Right forelimb (tissue), 1 donor: ENCODE results near the gene ADRA1B.
"Not testable (repeated sequence)": the region's sequence is repeated elsewhere in the genome, so short reads cannot be mapped to it uniquely, and the experiment has no call there.

Source experiments
- DNase-seq: peaks from one replicate; pipeline ENCODE4 v3.0.0-alpha.2; 2018

ADRA1B gene

DNA sequence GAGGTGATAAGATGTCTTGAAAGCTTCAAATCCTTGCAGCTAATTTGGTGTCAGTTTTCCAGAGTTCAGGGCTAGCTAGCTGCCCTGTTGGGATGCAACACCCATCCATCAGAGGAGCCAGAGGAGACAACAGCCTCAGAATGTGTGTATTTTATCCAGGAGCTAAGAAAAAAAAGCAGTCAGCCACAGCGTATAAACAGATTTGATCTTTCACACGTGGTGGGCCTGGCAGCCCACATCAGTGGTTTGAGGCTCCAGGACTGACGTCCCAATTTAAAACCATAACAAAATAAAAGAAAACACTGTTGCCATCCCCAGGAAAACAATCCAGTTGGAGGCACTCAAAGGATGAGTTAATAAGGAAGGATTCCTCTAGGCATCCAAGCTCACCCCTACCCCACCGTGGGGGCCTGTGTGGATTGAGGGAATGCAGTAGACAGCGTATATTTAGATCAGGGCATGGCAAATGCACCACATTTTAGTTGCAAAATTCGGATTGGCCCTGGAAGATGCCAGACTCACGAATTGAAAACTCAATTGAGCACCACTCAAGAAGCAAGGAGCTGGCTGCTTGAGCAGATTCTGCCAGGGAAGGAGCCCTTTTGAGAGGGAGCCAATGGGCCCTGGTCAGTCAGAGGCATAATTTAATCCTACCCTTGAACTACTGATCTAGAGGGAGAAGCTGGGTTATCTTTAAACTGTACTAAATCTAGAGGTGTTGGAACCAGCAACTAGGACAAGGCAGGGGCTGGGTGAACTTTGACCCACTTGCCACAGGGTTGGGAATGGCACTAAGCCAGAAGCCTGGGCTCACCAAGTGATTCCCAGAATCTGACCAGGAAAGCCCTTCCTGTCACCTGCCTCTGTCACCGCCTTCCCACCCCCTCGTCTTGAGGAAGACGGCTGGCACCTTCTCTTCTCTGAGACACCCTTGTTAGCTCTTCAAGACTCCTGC is 17.5 kb downstream of the ADRA1B start:
- DNase-seq: no peak

DNA sequence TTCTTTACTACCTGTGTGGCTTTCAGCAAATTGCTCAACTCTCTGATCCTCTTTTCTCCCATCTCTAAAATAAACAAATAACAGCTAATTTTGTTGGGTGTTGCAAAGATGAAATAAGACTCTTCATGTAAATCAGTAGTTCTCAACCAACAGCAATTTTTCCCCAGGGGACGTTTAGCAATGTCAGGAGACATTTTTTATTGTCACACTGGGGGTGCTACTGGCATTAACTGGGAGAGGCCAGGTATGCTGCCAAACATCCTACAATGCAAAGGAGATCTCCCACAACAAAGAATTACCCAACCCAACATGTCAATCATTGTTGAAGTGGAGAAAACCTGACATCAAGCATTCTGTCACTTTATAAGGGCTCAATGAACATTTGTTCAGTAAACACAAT is 19.7 kb downstream of the ADRA1B start:
- DNase-seq: no peak

DNA sequence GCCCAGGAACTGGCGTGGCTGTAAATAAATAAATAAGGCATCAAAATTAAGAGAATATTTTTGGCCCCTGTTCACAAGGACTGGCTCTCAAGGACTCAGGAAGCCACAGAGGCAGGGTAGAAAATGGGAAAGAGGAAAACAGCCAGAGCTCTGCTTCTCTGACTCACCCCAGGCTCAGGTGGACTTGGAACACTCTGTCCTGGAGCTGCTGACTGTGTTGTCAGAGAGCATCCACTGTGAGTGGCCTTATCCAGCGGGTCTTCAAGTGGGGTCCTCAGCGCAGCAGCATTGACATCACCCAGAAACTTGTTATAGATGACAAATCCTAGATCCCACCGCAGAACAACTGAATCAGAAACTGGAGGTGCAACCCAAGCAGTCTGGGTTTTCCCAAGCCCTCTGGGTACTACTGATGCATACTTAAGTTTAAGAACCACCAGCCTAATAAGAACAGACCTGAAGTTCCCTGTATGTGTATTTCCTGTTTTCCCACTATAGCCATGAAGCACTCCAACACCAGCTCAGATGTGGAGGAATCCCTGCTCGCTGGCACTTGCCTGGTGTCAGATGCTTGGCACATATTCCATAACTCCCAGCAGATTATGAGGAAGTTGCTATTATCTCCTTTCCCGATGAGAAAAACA is 20.5 kb downstream of the ADRA1B start:
- DNase-seq: no peak

DNA sequence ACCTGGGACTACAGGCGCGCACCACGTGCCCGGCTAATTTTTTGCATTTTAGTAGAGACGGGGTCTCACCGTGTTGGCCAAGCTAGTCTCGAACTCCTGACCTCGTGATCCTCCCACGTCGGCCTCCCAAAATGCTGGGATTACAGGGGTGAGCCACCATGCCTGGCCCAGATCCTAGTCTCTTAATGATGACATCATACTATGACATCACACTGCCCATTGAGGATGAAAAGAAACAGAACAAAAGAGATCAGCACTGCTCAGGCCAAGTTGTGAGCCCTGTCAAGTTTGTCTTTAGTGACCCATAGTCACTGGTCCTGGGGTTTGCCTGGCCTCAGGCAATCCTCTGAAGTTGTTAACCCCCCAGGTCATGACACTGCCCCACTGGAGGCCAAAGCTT is 21.3 kb downstream of the ADRA1B start:
- no peak for DNase-seq

DNA sequence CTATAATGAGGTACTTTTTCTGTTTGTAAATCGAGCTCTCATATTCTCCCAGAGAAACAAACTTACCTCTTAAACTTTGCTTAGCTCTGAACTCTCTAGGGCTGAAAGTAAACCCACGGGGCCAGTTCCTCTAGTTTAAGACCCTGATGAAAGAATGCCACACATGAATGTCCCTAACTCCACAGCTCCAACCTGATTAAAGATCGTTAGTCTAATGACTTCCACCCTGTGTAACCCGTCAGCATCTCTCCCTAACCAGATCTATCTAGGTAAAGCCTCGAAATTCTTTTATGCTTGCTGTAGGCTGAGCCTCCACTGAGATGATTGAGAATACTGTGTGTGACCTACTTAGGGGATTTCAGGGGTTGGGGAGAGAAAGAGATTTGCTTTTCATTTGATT is 27.0 kb downstream of the ADRA1B start:
- DNase-seq: no peak

DNA sequence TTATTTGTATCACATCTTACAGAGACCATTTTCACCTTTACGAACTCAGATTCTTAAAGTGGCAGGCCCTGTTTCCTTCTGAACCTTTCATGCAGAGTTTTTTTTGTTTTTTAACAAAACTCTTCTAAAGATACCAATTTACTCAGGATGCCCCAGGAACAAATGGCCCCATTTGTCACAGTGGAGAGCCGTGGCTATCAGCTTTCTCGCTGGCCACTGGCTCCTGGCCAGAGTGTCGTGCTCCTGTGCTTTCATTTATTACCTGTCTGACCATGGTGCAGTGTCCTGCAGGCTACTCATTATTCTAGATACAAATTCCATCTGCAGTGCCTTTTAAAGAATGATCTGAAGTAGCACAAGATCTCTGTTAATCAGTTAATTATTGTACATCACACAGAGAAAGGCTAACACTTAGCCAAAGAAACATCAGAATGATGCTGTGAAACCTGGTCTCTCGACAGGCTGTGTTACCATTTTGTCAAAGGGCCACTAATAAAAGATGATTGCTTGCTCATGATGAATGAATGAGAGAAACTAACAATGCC is 27.8 kb downstream of the ADRA1B start:
- no peak for DNase-seq

DNA sequence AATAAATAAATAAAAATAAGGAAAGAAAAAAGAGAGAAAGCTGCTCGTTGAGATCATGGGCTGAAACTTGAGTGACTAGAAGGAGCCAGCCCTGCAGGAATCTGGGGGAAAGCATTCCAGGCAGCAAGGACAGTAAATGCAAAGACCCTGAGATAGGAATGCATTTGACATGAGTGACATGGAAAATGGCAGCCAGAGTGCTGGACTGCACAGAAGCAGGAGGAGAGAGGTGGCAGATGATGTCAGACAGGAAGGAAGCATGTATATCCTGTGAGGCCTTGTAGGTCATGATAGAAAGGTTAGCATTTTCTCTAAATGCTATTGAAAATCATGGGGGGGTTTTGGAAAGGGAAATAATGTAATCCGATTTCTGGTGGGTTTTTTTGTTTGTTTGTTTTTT is 29.1 kb downstream of the ADRA1B start:
- DNase-seq: no peak

DNA sequence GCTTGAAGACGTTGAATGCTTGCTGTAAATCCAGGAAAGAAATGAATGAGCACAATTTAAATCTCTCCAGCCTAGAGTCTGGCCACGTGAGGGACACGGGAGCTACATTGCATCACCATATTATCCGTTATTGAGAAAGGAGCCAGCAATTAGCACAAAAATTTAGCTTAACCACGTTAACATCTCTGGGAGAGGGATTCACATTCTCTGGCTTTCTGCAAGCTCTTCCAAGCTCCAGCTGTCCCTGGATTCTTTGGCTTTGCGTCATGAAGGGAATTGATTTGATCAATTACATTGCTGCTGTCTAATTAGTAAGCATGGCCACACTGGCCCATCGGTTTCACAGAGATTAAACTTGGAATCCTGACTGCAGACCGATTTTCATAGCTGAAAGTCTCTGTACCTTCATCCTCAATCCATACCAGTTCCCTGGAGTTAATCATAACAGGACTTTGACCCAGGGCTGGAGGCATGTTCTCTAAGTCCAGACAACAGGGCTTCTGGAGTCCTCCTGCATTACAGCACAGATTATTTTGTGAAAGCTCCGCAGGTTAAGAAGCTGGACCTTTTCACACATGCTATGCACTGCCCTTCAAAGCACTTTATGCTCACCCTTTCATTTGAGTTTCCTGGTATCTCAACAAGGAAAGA is 31.6 kb downstream of the ADRA1B start:
- no peak for DNase-seq

DNA sequence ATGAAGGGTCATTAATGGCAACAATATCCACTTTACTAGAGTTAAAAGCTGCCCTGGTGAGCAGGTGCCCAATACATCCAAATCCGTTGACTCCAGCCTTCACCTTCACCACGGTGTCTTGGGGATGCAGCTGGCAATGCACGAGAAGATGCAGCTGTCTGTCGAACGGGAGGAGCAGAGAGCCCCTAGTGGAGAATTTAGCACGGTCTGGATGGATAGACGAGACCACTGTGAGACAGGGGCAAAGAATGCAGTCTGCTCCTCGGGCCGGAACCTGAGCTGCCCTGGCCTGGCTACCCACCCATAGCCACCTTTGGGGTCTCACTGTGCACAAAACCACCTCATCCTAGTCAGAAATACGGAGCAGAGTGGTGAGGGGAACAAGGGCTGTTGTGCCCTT is 35.1 kb downstream of the ADRA1B start:
- DNase-seq: no peak

DNA sequence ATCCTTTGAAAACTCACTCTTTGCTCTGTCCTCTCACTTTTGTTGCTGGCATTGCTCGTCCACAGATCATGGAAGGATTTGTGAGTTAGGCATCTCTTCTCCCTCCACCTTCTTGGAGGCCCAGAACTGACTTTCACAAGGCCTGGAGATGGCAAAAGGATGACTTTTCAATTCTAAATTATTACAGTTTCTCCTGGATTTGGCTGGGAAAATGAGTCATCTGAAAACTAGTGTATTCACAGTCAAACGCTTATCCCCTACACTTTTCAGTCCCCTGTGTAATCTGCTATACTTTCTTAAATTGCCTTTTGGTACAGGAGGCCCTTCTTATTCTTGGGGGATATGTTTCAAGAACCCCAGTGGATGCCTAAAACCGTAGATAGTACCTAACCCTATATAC is 35.6 kb downstream of the ADRA1B start:
- DNase-seq: no peak

DNA sequence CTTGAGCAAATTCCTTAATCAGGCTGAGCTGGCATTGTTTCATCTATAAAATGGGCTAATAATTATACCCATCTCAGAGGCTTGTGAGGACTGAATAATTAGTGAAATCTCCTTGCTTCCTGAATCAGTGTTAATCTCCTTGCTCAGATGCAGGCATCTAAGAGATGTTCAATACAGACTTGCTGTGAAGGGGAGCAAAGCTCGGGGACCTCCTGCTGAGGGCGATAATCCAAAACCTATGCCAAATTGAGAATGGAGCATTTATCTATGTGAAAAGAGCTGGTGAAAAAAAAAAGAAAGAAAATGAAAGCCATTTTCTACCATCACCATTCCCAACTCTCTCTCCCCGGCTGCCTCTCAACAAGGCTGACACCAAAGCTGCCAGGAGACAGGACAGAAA is 37.3 kb downstream of the ADRA1B start:
- no peak for DNase-seq

DNA sequence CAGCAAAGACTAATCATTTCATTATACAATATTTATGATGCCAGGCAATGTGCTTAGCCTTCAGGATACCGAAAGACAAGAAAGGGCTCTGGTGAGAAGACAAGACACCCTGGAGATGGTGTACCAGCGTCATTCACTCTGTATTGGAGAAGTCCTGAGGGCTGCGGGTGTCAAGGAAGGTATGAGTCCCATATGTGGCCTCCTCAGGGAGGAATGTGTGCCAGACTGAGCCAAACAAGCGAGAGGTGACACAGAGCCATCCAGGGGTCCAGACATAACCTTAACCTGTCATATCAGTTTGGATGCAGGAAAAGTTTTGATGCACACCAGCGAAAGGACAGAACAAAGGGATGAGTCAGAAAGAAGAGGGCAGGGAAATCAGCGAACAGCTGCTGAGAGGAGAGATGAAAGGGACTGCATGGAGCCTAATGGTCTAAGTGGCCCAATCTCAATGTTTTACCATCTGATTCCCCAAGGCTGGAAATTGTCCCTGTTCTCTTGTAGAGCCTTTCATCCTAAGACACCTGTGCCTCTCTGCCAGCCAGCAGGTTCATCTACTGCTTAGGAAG is 38.9 kb downstream of the ADRA1B start:
- DNase-seq: no peak

DNA sequence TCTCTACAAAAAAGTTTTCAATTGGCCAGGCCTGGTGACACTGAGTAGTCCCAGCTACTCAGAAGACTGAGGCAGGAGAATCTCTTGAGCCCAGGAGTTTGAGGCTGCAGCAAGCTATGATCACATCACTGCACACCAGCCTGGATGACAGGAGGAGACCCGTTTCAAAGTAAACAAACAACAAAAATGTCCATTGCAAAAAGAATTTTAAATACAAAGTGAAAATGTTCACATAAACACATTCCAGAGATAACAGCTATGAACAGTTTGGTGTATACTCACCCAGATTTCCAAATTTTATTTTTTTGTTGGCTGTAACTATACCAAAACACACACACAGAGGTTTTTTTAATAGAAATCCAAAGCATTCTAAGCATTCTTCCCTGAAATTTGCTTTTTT is 39.8 kb downstream of the ADRA1B start:
- no peak for DNase-seq

DNA sequence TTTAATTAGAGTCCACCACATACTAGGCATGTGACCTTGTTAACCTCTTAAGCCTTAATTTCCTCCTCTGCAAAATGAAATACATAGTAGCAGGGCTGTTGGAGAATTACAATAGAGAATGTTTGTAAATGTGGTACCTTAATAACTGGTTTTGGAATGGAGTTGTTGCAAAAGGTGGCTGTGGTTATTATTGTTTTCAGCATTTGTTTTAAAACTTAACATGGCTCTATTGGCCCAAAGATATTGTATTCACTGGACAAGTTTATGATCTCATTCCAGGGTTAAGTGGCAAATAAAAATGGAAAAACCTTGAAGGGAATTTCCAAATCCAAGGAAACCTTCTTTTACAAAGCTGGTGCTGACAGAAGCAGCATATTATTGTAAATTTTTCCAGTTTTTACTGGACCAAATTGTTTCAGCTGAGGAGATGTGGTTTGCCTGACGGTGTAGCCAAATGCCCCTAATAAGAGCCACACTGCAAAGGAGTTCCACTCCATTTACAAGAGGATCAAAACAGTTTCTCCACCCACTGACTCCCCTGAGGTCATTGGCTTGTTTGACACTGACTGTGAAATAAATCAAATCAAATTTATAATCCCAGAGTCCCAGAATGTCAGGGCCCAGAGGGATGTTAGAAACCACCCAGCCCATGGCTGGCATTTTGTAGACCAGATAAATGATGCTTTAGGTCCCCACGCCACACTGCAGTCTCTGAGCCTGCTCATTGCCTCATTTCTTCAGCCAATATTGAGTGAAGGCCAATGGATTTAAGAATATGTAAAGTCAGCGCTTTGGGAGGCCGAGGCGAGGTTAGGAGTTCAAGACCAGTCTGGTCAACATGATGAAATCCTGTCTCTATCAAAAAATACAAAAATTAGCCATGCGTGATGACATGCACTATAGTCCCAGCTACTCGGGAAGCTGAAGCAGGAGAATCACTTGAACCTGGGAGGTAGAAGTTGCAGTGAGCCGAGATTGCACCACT is 45.2 kb downstream of the ADRA1B start:
- no peak for DNase-seq

DNA sequence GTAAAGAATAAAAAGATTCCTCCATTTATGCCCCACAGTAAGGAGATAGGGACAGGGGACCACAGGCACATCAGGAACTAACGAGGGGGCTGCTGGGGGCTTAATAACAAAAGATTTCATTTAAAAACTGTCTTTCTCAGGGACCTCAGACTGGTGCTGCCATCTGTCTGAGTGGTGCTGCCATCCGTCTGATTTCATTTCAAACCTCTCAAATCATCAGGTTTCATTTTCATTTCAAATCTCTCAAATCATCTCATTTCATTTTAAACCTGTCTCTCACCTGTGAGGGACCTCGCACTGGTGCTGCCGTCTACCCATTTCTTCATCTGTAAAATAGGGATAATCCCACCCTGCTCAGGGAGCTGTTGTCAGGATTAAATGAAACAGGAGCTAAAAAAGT is 45.9 kb downstream of the ADRA1B start:
- DNase-seq: no peak

DNA sequence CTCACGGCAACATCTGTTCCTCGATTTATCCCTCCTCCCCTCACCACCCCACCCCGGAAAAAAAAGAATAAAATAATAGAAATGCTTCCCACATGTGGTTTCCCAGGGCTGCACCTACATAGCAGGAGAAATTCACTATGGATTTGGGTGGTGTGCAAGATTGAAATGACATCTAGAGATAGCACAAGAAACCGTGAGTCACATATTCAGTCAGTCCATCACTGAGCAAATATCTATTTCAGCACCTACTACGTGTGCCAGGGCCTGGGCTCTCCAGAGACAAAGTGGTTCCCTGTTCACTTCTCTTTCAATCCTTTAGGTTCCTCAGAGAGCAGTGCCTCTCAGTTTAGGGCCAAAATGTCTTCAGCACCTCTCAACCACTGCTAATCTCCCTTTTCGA is 47.7 kb downstream of the ADRA1B start:
- DNase-seq: no peak

DNA sequence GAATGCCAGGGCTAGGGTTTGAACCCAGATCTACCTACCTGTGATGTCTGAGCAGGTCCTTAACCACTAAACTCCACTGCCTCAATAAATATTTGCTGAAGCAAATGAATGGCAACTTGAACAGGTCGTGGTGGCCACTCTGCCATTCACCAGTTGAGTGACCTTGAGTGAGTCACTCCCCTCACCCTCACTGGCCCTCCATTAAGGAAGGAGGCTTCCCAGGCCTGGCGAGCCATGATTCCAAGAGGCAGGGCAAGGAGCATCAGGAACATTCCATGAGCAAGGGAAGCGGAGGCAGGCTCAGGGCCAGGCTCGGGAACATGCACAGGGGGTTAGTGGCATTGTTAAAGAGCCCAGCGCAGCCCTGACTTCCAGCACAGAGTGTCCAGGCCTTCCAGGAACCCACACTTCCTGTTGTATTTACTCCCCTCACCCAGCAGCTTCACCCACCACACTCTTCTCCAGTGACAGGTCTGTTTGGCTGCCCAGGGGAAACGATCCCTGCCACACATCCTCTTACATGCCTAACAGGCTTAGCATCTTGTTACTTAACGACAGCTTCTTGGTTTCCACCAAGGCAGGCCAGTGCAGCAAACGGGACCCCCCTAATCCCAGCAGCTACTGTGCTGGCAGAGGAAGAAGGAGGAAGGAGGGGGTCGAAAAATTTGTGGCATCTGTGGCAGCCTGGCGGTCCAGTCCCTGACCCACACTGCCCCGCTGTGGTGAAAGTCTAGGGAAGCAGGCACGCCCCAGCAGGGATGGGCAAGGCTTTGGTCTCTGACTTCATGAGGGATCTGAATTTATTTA is 49.0 kb downstream of the ADRA1B start:
- peak; percentile 51 for DNase-seq

DNA sequence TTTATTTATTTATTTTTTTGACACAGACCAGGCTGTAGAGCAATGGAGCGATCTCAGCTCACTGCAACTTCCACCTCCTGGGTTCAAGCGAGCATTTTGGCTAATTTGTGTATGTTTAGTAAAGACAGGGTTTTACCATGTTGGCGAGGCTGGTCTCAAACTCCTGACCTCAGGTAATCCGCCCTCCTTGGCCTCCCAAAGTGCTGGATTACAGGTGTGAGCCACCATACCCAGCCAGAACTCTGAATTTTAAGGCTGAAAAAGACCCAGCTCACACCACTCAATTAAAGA is 49.5 kb downstream of the ADRA1B start:
- DNase-seq: not testable (repeated sequence)

DNA sequence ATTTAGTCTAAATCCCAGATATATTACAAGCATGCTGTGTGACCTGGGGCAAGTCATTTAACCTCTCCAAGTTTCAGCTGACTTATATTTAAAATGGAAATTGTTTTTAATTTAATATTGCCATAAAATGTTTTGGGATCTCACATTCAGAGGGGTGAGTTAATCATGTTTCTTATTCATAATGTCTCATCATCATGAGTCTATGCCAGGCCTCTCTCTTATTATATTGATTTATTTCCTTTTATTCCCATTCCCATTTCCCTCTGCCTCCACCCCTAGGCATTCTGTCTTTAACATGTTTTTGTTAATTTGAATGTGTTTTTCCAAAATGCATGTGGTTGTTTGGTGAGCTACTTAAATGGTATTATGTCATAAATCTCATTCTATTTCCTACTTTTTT is 53.7 kb downstream of the ADRA1B start:
- no peak for DNase-seq

DNA sequence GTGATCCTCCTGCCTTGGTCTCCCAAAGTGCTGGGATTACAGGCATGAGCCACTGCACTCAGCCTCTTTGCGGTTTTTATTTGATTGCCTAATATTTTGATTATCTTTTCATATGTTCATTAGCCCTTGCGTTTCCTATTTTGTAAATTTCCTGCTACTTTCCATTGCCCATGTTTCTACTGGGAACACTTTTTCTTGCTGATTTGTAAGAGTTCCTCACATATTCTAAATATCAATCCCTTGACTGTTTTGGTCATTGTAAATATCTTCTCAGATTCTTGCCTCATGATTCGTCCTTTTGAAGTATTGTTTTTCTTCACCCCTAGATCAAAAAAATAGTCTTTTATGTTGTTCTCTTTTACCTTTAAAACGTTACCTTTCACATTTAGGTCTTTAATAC is 54.8 kb downstream of the ADRA1B start:
- DNase-seq: no peak

DNA sequence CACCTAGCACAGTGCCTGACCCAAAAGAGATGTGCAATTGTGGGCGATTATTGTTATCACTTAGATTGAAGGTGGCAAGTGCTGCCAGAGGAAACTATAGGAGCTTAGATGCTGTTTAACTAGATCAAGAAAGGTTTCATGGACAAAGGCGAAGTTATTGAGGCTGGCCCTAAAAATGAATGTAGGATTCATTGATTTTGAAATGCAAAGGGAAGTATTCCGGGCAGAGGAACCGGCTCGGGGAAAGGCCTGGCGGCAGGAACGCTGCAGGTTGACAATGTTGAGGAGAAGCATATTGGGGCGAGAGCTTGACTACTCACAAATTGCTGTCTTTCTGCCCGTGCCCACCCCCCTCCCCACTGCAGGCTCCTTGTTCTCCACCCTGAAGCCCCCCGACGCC is 55.2 kb downstream of the ADRA1B start:
- DNase-seq: no peak
